GM23338 (cell line): ENCODE results near the gene ETV6. TPM values are rescaled to one million over a fixed set of nuclear protein-coding genes. Genes with fewer than 3 reads are reported as not detected.

ENCODE experiments used
- ATAC-seq: fragments of 200-7000 bp; cut with Tn5 transposase; 3 replicates; pipeline ENCODE4 v1.9.1; 2020
- DNase-seq: peaks from one replicate; pipeline ENCODE4 v3.0.0-alpha.2; 2015; ENCODE audit warnings: low spot score
- H2AFZ ChIP-seq: fragments of 200-600 bp; sonication (generic); 2 replicates; pipeline ENCODE4 v1.8.0; 2016; ENCODE audit warnings: antibody characterized with exemption, mild to moderate bottlenecking, moderate library complexity
- H3F3A ChIP-seq: fragments of 200-600 bp; sonication (generic); replicated peaks from 2 replicates; pipeline ENCODE4 v1.8.0; 2017; ENCODE audit warnings: antibody characterized with exemption, mixed run types, low read depth
- H3K27ac ChIP-seq: fragments of 200-600 bp; sonication (generic); 2 replicates; pipeline ENCODE4 v1.6.1; 2016; ENCODE audit warnings: low read depth
- H3K27me3 ChIP-seq: fragments of 200-600 bp; sonication (generic); 2 replicates; pipeline ENCODE4 v1.8.0; 2016; ENCODE audit warnings: mild to moderate bottlenecking, mixed run types, moderate library complexity; ENCODE audit not compliant: insufficient read depth
- H3K36me3 ChIP-seq: fragments of 200-600 bp; sonication (generic); 2 replicates; pipeline ENCODE4 v1.8.0; 2016; ENCODE audit warnings: mild to moderate bottlenecking; ENCODE audit not compliant: insufficient read depth
- H3K4me1 ChIP-seq: fragments of 200-600 bp; sonication (generic); 2 replicates; pipeline ENCODE4 v1.8.0; 2016; ENCODE audit warnings: mild to moderate bottlenecking, moderate library complexity; ENCODE audit not compliant: insufficient read depth
- H3K4me2 ChIP-seq: fragments of 200-600 bp; sonication (generic); 2 replicates; pipeline ENCODE4 v1.7.1; 2017; ENCODE audit warnings: mixed run types
- H3K4me3 ChIP-seq: fragments of 200-600 bp; sonication (generic); 2 replicates; pipeline ENCODE4 v1.6.1; 2016; ENCODE audit warnings: mixed run types
- H3K79me2 ChIP-seq: fragments of 200-600 bp; sonication (generic); replicated peaks from 2 replicates; pipeline ENCODE4 v1.8.0; 2017; ENCODE audit warnings: mild to moderate bottlenecking; ENCODE audit not compliant: insufficient read depth
- H3K9me2 ChIP-seq: fragments of 200-600 bp; sonication (generic); 2 replicates; pipeline ENCODE4 v1.8.0; 2017; ENCODE audit not compliant: insufficient read depth
- H4K20me1 ChIP-seq: fragments of 200-600 bp; sonication (generic); replicated peaks from 2 replicates; pipeline ENCODE4 v1.8.0; 2017; ENCODE audit warnings: mild to moderate bottlenecking; ENCODE audit not compliant: insufficient read depth
- H3K27ac Mint-ChIP-seq: 2 replicates; pipeline ENCODE4 v1.8.0; 2020; ENCODE audit warnings: inconsistent platforms, mild to moderate bottlenecking, moderate library complexity, mixed read lengths
- H3K27me3 Mint-ChIP-seq: 3 replicates; pipeline ENCODE4 v1.8.0; 2022; ENCODE audit warnings: low read depth, mild to moderate bottlenecking, moderate library complexity, mixed read lengths, inconsistent platforms; ENCODE audit not compliant: insufficient read depth, poor library complexity
- H3K36me3 Mint-ChIP-seq: 3 replicates; pipeline ENCODE4 v1.8.0; 2021; ENCODE audit warnings: low read depth, mild to moderate bottlenecking, inconsistent platforms, moderate library complexity, mixed read lengths
- H3K4me1 Mint-ChIP-seq: 3 replicates; pipeline ENCODE4 v1.8.0; 2020; ENCODE audit warnings: mild to moderate bottlenecking, inconsistent platforms, mixed read lengths
- H3K4me3 Mint-ChIP-seq: 3 replicates; pipeline ENCODE4 v1.8.0; 2021; ENCODE audit warnings: moderate library complexity, mild to moderate bottlenecking, inconsistent platforms, mixed read lengths
- H3K9me3 Mint-ChIP-seq: 3 replicates; pipeline ENCODE4 v1.8.0; 2020; ENCODE audit warnings: moderate library complexity, mild to moderate bottlenecking, inconsistent platforms, mixed read lengths
- CREB1 ChIP-seq: fragments of 250-450 bp; sonication (Bioruptor Pico); IDR thresholded peaks from 2 replicates; pipeline ENCODE4 v1.5.0; 2020; ENCODE audit warnings: low read depth, mild to moderate bottlenecking, moderate library complexity
- CTCF ChIP-seq, 2 experiments: fragments of 200-600 bp in 1 of 2; sonication (generic) in 1 of 2; conservative IDR thresholded peaks; 2 replicates each; pipeline versions ENCODE4 v1.5.1 to v1.6.1; 2016 to 2017; ENCODE audit warnings: antibody characterized with exemption in 2 of 2, low read depth in 2 of 2, mild to moderate bottlenecking in 2 of 2, moderate library complexity in 1 of 2
- ETS1 ChIP-seq: IDR thresholded peaks from 2 replicates; pipeline ENCODE4 v1.6.1; 2016; ENCODE audit warnings: antibody characterized with exemption
- EZH2phosphoT487 ChIP-seq: fragments of 200-600 bp; sonication (generic); IDR thresholded peaks from one replicate; pipeline ENCODE4 v1.8.1; 2018; ENCODE audit warnings: antibody characterized with exemption; ENCODE audit not compliant: unreplicated experiment
- JUNB ChIP-seq: IDR thresholded peaks from one replicate; pipeline ENCODE4 v1.6.1; 2016; ENCODE audit warnings: antibody characterized with exemption; ENCODE audit not compliant: unreplicated experiment
- NANOG ChIP-seq: IDR thresholded peaks from 2 replicates; pipeline ENCODE4 v1.6.1; 2016; ENCODE audit warnings: antibody characterized with exemption, borderline replicate concordance
- POLR2AphosphoS5 ChIP-seq: IDR thresholded peaks from 2 replicates; pipeline ENCODE4 v1.6.1; 2016; ENCODE audit warnings: antibody characterized with exemption, low read depth
- STAT1 ChIP-seq: IDR thresholded peaks from one replicate; pipeline ENCODE4 v1.6.1; 2016; ENCODE audit warnings: antibody characterized with exemption; ENCODE audit not compliant: unreplicated experiment
- ZNF331 ChIP-seq: fragments of 250-450 bp; sonication (Bioruptor Pico); IDR thresholded peaks from 2 replicates; pipeline ENCODE4 v1.5.0; 2020; ENCODE audit warnings: low read depth, mild to moderate bottlenecking, moderate library complexity
- polyA plus RNA-seq: library from polyadenylated mRNA; unstranded; fragments of >200 nt; fragmentation: Nextera tagmentation; extraction: Ambion mirVana; gene quantifications from 2 replicates; pipeline ENCODE4 v1.2.1, GENCODE V29; 2016
- total RNA-seq: library from RNA; depleted of rRNA; stranded (reverse); fragments of >200 nt; shearing (Covaris generic); gene quantifications from 2 replicates; pipeline ENCODE4 v1.2.3, GENCODE V29; 2014
- TF ChIP-seq, protein P1 (sequence below): fragments of 250-450 bp; sonication (Bioruptor Pico); IDR thresholded peaks from 2 replicates; pipeline ENCODE4 v1.5.0; 2020; ENCODE audit warnings: mild to moderate bottlenecking, moderate library complexity
- TF ChIP-seq, protein P2 (sequence below): IDR thresholded peaks from one replicate; pipeline ENCODE4 v1.6.1; 2018; ENCODE audit warnings: antibody characterized with exemption; ENCODE audit not compliant: unreplicated experiment

The ETV6 gene
- total and polyA plus RNA-seq, 2 experiments from 2014 or later: 7.5 to 15.1 TPM

GRCh38 chr12:11777451-11777850, 128.0 kb downstream of the ETV6 start:
- Histone ChIP-seq H3K4me1 (no peaks in the 10 kb centered on the region), H2AFZ (no peak overlapping the region), H3K9me2 (0 out of 2 replicates have a peak, but pooled peaks cover 6% of the 10 kb centered on the region), H3K4me2 (no peak overlapping the region), H3K36me3 (no peaks in the 10 kb centered on the region), H3K79me2 (no peaks in the 10 kb centered on the region; the same call in 1 of the 2 replicates), H3K27ac (0 out of 2 replicates have a peak overlapping the region, but pooled peaks have one; percentile 56), H3F3A (no peaks in the 10 kb centered on the region), H3K4me3 (no peak overlapping the region), H3K27me3 (no peaks in the 10 kb centered on the region), H4K20me1 (no peaks in the 10 kb centered on the region)
- no peak for DNase-seq
- H3K27me3 Mint-ChIP-seq: no peaks in the 10 kb centered on the region
- H3K4me1 Mint-ChIP-seq: peaks cover 25% of the 10 kb centered on the region
- H3K27ac Mint-ChIP-seq: no peak overlapping the region
- no peaks in the 10 kb centered on the region for H3K9me3 Mint-ChIP-seq
- no peak overlapping the region for H3K4me3 Mint-ChIP-seq
- TF ChIP-seq CTCF (conservative IDR thresholded peaks at IDR 0.05; ENCODE audit: low read depth in 2 of 2) (no peak), ETS1 (no peak), POLR2AphosphoS5 (no peak), CREB1 (CRISPR knock-in tag) (no peak), STAT1 (no peak), EZH2phosphoT487 (no peak), NANOG (no peak), JUNB (no peak), ZNF331 (CRISPR knock-in tag) (no peak)
- TF ChIP-seq, protein P1, sequence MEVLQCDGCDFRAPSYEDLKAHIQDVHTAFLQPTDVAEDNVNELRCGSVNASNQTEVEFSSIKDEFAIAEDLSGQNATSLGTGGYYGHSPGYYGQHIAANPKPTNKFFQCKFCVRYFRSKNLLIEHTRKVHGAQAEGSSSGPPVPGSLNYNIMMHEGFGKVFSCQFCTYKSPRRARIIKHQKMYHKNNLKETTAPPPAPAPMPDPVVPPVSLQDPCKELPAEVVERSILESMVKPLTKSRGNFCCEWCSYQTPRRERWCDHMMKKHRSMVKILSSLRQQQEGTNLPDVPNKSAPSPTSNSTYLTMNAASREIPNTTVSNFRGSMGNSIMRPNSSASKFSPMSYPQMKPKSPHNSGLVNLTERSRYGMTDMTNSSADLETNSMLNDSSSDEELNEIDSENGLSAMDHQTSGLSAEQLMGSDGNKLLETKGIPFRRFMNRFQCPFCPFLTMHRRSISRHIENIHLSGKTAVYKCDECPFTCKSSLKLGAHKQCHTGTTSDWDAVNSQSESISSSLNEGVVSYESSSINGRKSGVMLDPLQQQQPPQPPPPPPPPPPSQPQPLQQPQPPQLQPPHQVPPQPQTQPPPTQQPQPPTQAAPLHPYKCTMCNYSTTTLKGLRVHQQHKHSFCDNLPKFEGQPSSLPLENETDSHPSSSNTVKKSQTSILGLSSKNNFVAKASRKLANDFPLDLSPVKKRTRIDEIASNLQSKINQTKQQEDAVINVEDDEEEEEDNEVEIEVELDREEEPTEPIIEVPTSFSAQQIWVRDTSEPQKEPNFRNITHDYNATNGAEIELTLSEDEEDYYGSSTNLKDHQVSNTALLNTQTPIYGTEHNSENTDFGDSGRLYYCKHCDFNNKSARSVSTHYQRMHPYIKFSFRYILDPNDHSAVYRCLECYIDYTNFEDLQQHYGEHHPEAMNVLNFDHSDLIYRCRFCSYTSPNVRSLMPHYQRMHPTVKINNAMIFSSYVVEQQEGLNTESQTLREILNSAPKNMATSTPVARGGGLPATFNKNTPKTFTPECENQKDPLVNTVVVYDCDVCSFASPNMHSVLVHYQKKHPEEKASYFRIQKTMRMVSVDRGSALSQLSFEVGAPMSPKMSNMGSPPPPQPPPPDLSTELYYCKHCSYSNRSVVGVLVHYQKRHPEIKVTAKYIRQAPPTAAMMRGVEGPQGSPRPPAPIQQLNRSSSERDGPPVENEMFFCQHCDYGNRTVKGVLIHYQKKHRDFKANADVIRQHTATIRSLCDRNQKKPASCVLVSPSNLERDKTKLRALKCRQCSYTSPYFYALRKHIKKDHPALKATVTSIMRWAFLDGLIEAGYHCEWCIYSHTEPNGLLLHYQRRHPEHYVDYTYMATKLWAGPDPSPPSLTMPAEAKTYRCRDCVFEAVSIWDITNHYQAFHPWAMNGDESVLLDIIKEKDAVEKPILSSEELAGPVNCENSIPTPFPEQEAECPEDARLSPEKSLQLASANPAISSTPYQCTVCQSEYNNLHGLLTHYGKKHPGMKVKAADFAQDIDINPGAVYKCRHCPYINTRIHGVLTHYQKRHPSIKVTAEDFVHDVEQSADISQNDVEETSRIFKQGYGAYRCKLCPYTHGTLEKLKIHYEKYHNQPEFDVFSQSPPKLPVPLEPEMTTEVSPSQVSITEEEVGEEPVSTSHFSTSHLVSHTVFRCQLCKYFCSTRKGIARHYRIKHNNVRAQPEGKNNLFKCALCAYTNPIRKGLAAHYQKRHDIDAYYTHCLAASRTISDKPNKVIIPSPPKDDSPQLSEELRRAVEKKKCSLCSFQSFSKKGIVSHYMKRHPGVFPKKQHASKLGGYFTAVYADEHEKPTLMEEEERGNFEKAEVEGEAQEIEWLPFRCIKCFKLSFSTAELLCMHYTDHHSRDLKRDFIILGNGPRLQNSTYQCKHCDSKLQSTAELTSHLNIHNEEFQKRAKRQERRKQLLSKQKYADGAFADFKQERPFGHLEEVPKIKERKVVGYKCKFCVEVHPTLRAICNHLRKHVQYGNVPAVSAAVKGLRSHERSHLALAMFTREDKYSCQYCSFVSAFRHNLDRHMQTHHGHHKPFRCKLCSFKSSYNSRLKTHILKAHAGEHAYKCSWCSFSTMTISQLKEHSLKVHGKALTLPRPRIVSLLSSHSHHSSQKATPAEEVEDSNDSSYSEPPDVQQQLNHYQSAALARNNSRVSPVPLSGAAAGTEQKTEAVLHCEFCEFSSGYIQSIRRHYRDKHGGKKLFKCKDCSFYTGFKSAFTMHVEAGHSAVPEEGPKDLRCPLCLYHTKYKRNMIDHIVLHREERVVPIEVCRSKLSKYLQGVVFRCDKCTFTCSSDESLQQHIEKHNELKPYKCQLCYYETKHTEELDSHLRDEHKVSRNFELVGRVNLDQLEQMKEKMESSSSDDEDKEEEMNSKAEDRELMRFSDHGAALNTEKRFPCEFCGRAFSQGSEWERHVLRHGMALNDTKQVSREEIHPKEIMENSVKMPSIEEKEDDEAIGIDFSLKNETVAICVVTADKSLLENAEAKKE (CRISPR knock-in tag): no peak
- TF ChIP-seq, protein P2, sequence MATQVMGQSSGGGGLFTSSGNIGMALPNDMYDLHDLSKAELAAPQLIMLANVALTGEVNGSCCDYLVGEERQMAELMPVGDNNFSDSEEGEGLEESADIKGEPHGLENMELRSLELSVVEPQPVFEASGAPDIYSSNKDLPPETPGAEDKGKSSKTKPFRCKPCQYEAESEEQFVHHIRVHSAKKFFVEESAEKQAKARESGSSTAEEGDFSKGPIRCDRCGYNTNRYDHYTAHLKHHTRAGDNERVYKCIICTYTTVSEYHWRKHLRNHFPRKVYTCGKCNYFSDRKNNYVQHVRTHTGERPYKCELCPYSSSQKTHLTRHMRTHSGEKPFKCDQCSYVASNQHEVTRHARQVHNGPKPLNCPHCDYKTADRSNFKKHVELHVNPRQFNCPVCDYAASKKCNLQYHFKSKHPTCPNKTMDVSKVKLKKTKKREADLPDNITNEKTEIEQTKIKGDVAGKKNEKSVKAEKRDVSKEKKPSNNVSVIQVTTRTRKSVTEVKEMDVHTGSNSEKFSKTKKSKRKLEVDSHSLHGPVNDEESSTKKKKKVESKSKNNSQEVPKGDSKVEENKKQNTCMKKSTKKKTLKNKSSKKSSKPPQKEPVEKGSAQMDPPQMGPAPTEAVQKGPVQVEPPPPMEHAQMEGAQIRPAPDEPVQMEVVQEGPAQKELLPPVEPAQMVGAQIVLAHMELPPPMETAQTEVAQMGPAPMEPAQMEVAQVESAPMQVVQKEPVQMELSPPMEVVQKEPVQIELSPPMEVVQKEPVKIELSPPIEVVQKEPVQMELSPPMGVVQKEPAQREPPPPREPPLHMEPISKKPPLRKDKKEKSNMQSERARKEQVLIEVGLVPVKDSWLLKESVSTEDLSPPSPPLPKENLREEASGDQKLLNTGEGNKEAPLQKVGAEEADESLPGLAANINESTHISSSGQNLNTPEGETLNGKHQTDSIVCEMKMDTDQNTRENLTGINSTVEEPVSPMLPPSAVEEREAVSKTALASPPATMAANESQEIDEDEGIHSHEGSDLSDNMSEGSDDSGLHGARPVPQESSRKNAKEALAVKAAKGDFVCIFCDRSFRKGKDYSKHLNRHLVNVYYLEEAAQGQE: no peak
- ATAC-seq: no peak
- H3K36me3 Mint-ChIP-seq: peaks cover 2% of the 10 kb centered on the region; the same call in 1 of the 3 replicates
